SJSA1 (cell line): ENCODE data around the gene KLF4. TPM values are rescaled to one million over a fixed set of nuclear protein-coding genes. Genes with fewer than 3 reads are reported as not detected.

ENCODE experiments used
- DNase-seq, 2 experiments: peaks; one replicate each; pipeline ENCODE4 v3.0.0-alpha.2; 2015 to 2020; ENCODE audit warnings: low spot score in 2 of 2, low read depth in 1 of 2
- H3K27ac ChIP-seq: fragments of 250-450 bp; sonication (Bioruptor Pico); 2 replicates; pipeline ENCODE4 v1.5.1; 2020; ENCODE audit warnings: mild to moderate bottlenecking, moderate library complexity
- H3K27me3 ChIP-seq: fragments of 250-450 bp; sonication (Bioruptor Pico); replicated peaks from 2 replicates; pipeline ENCODE4 v1.5.1; 2020; ENCODE audit warnings: mild to moderate bottlenecking, moderate library complexity
- H3K36me3 ChIP-seq: fragments of 250-450 bp; sonication (Bioruptor Pico); 2 replicates; pipeline ENCODE4 v1.5.1; 2020; ENCODE audit warnings: mild to moderate bottlenecking
- H3K4me1 ChIP-seq: fragments of 250-450 bp; sonication (Bioruptor Pico); replicated peaks from 2 replicates; pipeline ENCODE4 v1.6.1; 2021; ENCODE audit warnings: mild to moderate bottlenecking
- H3K4me3 ChIP-seq: fragments of 250-450 bp; sonication (Bioruptor Pico); 2 replicates; pipeline ENCODE4 v1.5.1; 2020; ENCODE audit warnings: mild to moderate bottlenecking
- H3K9me3 ChIP-seq: fragments of 250-450 bp; sonication (Bioruptor Pico); replicated peaks from 2 replicates; pipeline ENCODE4 v1.5.1; 2020; ENCODE audit warnings: mild to moderate bottlenecking
- total RNA-seq: library from RNA; depleted of rRNA; stranded (reverse); fragments of >200 nt; shearing (Covaris generic); gene quantifications from 2 replicates; pipeline ENCODE4 v1.2.3, GENCODE V29; 2014; rRNA removed

Gene KLF4
- total RNA-seq, 1 experiment from 2014 or later = 1.00 TPM

DNA sequence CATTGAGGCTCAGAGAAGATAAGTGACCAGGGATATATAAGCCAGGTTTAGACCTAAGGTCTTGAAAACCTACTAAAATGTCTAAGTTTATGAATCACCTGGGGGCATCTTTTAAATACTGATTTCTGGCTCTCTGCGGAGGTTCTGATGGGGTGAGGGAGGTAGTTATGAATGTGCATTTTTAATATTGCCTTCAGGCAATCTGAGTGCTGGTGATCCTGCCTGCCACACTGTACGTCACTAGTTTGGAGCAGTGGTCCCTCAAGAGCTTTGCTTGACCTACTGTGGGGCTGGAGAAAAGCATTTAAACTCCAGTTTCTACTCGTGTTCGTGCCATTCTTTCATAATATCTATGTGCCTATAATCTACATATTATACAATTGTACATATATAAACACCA lies 36.1 kb downstream of the KLF4 start:
- no peaks in the 10 kb centered on the region for H3K27me3 ChIP-seq
- no peak for DNase-seq
- H3K9me3 ChIP-seq = no peaks in the 10 kb centered on the region
- no peaks in the 10 kb centered on the region for H3K36me3 ChIP-seq
- no peak overlapping the region for H3K27ac ChIP-seq
- no peaks in the 10 kb centered on the region for H3K4me1 ChIP-seq
- no peak overlapping the region for H3K4me3 ChIP-seq

DNA sequence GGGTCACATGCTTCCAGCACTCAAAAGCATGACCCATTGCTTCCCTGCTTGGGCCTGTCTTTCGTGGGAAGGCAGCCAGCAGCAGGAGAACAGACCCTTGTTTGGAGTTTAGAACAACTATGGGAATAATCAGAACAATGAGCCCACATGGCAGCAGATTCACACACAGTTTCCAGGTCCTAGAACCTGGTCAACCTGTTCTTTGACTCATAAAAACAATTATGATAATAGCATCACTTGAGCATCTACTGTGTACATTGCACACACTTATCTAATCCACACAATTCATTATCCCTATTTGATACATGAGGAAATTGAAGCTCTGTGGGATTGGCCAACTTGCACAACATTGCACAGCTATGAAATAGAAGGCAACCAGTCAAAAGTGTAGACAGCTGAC lies 41.7 kb downstream of the KLF4 start:
- no peaks in the 10 kb centered on the region for H3K9me3 ChIP-seq
- H3K4me3 ChIP-seq = no peak overlapping the region
- no peak overlapping the region for H3K27ac ChIP-seq
- DNase-seq = no peak
- no peaks in the 10 kb centered on the region for H3K4me1 ChIP-seq
- H3K36me3 ChIP-seq = no peaks in the 10 kb centered on the region
- no peaks in the 10 kb centered on the region for H3K27me3 ChIP-seq

DNA sequence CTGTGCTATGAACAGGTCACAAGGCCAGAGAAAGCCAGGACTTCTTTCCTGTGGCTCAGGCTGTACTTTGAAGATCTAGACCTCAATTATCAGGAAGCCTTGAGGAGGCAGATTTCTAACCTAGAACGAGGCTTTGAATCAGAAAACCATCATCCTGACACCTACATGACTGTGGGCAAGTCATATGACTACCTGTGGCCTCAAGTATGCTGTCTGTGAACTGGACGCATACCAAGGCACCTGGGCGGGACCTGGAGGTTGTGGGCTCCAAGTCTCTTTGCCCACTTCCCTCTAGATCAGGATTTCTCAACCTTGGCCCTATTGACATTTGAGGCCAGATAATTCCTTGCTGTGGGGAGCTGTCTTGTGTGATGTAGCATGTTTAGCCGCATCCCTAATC lies 42.5 kb downstream of the KLF4 start:
- DNase-seq = no peak
- Histone ChIP-seq H3K27ac (no peak overlapping the region), H3K4me1 (no peaks in the 10 kb centered on the region), H3K36me3 (no peaks in the 10 kb centered on the region), H3K9me3 (no peaks in the 10 kb centered on the region), H3K27me3 (no peaks in the 10 kb centered on the region), H3K4me3 (no peak overlapping the region)

DNA sequence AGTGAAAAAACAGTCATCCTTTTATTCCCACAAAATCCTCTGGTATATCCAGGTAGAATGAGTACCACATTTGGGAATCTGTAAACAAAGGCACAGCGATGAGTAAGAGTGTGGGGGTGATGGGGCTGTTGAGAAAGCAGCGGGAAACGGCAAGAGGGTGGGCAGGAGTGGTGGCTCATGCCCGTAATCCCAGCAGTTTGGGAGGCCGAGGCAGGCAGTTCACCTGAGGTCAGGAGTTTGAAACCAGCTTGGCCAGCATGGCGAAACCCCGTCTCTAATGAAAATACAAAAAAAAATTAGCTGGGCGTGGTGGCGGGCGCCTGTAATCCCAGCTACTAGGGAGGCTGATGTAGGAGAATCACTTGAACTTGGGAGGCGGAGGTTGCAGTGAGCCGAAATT lies 43.1 kb downstream of the KLF4 start:
- Histone ChIP-seq H3K27ac (no peak overlapping the region), H3K4me3 (no peak overlapping the region), H3K36me3 (no peaks in the 10 kb centered on the region), H3K9me3 (no peaks in the 10 kb centered on the region), H3K4me1 (no peaks in the 10 kb centered on the region), H3K27me3 (no peaks in the 10 kb centered on the region)
- no peak for DNase-seq

DNA sequence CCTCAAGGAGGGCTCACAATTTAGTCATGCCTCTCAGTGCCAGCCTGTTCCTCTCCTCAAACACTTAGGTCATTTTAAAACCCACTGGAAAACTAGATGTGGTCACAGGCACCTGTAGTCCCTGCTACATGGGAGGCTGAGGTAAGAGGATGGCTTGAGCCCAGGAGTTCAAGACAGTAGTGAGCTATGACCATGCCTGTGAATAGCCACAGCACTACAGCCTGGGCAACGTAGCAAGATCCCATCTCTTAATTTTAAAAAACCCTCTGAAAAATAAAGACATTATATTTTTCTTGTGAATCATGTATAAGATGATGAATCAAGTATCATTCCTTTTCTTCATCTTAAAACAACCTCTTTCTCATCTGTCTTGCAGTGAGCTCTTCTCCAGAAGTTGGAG lies 45.8 kb downstream of the KLF4 start:
- Histone ChIP-seq H3K4me1 (peaks cover 2% of the 10 kb centered on the region), H3K27me3 (no peaks in the 10 kb centered on the region), H3K27ac (no peak overlapping the region), H3K4me3 (no peak overlapping the region), H3K36me3 (no peaks in the 10 kb centered on the region), H3K9me3 (no peaks in the 10 kb centered on the region)
- no peak for DNase-seq

DNA sequence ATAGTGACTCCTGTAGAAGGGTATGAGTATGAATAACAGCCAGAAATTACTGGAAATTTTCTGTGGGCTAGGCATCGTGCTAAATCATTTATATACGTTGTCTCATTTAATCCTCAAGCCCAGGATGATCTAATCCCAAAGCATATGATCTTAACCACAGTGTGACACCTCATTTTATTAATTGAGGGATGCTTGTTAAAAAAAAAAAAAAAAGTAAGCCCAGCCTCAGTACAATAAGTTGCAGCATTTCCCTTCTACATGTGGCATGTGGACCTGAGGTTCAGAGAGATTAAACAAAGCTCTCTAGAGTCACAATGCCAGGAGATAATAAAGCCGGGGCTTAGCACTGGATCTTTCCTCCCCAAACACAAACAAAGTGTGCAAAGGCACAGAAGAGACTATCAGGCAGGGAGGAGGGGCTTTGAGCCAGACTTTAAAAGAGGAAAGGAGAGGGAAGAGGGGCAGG lies 49.5 kb downstream of the KLF4 start:
- Histone ChIP-seq H3K4me1 (peaks cover 10% of the 10 kb centered on the region), H3K4me3 (no peak overlapping the region), H3K9me3 (no peaks in the 10 kb centered on the region), H3K27ac (no peak overlapping the region), H3K36me3 (no peaks in the 10 kb centered on the region), H3K27me3 (no peaks in the 10 kb centered on the region)
- no peak for DNase-seq

DNA sequence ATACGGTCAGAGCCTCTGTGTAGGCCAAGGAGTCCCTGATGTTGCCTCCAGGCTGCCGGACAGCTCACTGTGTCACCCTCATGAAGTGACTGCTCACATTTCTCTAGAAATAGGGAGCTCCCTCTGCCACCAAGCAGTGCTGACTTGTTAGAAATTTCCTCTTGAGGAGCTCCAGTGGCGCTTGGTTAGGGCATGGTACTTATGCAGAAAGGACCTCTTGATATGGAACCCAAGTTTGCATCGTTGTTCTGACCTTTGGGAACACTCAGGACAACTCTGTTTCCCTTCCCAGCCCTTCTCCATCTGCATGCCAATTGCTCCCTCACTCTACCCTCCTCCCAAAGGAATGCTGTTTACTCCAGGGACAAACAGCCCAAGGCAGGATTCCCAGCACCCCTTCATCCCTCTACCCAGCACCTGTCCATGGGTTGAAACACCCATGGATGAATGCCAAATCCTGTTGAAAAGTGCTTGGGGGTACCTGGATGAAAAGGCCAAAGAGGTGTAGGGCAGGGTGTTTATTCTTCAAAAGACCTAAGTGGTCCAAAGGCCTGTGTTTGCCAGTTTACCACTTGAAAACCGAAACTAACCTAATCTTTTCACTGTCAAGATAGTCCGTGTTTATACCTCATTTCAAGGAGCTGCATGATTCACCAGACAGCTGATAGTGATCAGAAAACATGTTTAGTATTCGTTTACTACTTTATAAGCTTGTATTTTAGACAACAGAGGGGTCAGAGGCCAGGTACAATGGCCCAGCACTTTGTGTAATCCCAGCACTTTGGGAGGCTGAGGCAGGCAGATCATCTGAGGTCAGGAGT lies 51.1 kb downstream of the KLF4 start:
- Histone ChIP-seq H3K9me3 (no peaks in the 10 kb centered on the region), H3K4me1 (peaks cover 10% of the 10 kb centered on the region), H3K4me3 (no peak overlapping the region), H3K27ac (no peak overlapping the region), H3K27me3 (no peaks in the 10 kb centered on the region), H3K36me3 (no peaks in the 10 kb centered on the region)
- peak in 1 of 2 experiments; percentile 46 for DNase-seq

DNA sequence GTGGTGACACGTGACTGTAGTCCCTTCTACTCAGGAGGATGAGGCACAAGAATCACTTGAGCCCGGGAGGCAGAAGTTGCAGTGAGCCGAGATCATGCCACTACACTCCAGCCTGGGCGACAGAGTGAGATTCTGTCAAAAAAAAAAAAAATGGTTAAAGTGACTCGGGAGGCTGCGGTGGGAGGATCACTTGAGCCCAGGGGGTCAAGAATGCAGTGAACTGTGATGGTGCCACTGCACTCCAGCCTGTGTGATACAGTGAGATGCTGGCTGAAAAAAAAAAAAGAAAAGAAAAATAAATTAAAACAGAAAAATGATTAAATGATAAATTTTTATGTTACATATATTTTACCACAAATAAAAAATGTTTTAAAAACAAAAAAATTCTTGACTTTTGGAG lies 51.9 kb downstream of the KLF4 start:
- no peak overlapping the region for H3K27ac ChIP-seq
- H3K4me3 ChIP-seq = no peak overlapping the region
- peaks cover 14% of the 10 kb centered on the region for H3K4me1 ChIP-seq
- no peak for DNase-seq
- no peaks in the 10 kb centered on the region for H3K36me3 ChIP-seq
- no peaks in the 10 kb centered on the region for H3K27me3 ChIP-seq
- no peaks in the 10 kb centered on the region for H3K9me3 ChIP-seq

DNA sequence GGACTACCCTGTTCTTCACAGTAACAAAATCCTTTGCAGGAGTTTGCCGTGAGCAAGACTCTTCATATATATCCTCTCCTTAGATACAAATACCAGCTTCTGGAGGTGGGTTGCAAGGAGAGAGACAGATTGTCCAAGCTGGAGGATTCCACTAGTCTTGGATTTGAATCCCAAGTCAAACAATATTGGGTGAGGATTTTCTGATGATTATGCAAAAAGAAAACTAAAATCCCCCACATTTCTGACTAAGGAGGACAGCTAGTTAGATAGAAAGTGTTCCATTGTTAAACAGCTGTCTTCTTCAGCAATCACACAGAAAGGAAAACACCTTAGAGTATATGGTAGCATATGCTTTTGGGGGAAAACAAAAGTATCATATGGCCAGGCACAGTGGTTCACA lies 54.2 kb downstream of the KLF4 start:
- no peaks in the 10 kb centered on the region for H3K9me3 ChIP-seq
- DNase-seq = no peak
- H3K4me1 ChIP-seq = peaks cover 14% of the 10 kb centered on the region
- no peak overlapping the region for H3K4me3 ChIP-seq
- no peaks in the 10 kb centered on the region for H3K27me3 ChIP-seq
- no peaks in the 10 kb centered on the region for H3K36me3 ChIP-seq
- no peak overlapping the region for H3K27ac ChIP-seq

Other genes with a start within 250 kb of the KLF4 start
- gene RAD23B, start 206.5 kb downstream of the KLF4 start, total RNA-seq = 69.2 and 81.2 TPM in 2 replicates